ENCODE results near the gene SCUBE1. TPM values are rescaled to one million over a fixed set of nuclear protein-coding genes. Genes with fewer than 3 reads are reported as not detected.
A peak's percentile ranks its signal among the peaks of the same experiment; 100 is the strongest.

The SCUBE1 gene
- total RNA-seq, 4 donors from 2014 or later = 0.28 to 3.7 (median 1.7) TPM

DNA sequence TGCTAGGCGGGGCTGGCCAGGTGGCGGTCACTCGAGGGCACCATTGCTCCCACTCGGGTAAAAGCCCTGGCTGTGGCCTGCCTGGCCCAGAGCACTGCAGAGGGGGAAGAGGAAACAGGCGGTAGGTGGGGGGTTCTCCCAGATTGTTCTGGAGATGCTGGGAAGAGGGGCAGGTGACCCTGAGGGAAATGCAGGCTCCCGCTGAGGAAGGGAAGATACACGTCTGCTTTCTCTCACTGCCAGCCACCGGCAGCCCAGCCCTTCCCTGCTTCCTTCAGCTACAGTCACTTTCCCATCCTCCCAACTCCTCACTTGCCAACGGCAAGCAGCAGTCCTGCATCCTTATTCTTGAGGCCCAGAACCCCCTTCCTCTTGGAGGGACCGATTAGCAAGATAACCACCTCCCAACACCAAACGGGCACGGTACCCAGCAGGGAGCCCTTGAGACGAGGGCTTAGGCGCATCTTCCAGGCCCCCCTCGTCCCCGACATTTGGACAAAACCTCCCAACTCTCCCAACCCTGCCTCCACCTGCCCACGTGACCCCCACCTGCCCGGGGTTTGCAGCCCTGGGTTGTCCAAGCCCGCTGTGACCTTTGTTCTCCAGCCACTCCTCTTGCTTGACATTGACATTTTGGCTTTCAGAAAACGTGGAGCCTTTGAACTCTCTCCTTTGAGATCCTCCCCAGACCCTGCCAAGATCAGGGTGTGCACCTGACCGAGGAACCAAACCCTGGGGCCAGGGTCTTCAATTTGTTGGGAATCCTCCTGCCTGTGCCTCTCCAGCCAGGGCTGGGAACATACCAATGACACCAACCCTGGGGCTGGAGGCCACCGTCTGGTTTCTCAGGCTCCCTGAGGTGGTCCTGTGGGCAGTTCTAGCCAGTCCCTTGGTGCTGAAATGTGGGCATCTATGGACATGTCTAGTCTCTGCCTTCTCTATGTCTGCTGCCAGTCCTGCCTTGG is 107.4 kb downstream of the SCUBE1 start:
- DNase-seq (ENCODE audit: low spot score) (no peak), ATAC-seq (ENCODE audit: low FRiP score) (no peak)
- TF ChIP-seq CTCF (IDR thresholded peaks at IDR 0.05) = no peak

DNA sequence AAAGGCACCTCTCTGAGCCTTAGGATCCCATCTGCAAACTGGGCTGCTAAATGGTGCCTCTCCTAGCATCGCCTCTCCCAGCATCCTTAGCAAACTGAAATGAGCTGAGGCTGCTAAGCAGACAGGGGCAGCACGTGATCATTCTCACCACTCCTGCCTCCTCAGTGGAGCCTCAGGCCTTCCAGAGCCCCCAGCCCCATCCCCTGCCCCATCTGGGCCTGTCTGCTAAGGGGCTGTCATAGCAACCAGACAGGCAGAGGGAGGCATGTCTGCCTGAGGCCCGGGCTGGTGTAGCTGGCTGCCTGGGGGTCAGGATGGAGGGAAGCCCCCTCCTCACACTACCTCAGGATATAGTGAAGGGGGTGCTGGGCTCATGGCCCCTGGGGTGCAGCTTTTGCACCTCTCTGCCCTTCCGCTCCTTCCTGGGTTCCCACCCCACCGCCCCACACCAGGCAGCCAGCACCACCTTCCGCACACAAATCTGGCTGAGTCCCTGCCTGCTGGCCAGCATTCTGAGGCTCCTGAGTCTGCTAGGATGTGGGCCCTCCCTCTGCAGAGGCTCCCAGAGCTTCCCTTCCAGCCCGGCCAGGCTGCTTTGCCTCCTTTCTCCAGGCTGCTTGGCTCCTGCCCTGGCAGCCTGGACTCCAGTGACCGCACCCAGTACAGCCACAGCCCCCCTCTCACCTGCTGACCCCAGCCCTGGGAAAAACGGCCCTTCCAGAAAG is 108.7 kb downstream of the SCUBE1 start:
- ATAC-seq (ENCODE audit: low FRiP score) (no peak), DNase-seq (ENCODE audit: low spot score) (no peak)
- TF ChIP-seq CTCF (IDR thresholded peaks at IDR 0.05) = no peak

GRCh38 chr22:43233529-43233928 is 109.6 kb downstream of the SCUBE1 start:
- no peak for TF ChIP-seq CTCF (IDR thresholded peaks at IDR 0.05)
- ATAC-seq (ENCODE audit: low FRiP score) (no peak), DNase-seq (ENCODE audit: low spot score) (no peak)

- TF ChIP-seq CTCF (IDR thresholded peaks at IDR 0.05) = no peak
- DNase-seq (ENCODE audit: low spot score) = no peak
- ATAC-seq (ENCODE audit: low FRiP score) = no peak
Measured at GRCh38 chr22:43232445-43232844, 110.7 kb downstream of the SCUBE1 start.

DNA sequence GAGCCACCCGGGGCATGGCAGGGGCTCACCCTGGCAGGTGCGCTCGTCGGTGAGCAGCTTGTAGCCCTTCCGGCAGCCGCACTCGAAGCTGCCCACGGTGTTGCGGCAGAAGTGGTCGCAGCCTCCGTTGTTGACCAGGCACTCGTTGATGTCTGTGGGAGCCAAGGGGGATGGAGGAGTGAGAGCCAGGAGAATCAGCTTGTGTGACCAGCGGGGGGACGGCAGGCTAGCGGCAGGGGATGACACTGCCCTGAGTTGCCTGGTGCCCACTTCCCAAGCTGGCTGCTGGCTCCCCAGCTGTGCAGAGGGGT is 111.5 kb downstream of the SCUBE1 start:
- no peak for TF ChIP-seq CTCF (IDR thresholded peaks at IDR 0.05)
- no peak for ATAC-seq (ENCODE audit: low FRiP score)
- no peak for DNase-seq (ENCODE audit: low spot score)

DNA sequence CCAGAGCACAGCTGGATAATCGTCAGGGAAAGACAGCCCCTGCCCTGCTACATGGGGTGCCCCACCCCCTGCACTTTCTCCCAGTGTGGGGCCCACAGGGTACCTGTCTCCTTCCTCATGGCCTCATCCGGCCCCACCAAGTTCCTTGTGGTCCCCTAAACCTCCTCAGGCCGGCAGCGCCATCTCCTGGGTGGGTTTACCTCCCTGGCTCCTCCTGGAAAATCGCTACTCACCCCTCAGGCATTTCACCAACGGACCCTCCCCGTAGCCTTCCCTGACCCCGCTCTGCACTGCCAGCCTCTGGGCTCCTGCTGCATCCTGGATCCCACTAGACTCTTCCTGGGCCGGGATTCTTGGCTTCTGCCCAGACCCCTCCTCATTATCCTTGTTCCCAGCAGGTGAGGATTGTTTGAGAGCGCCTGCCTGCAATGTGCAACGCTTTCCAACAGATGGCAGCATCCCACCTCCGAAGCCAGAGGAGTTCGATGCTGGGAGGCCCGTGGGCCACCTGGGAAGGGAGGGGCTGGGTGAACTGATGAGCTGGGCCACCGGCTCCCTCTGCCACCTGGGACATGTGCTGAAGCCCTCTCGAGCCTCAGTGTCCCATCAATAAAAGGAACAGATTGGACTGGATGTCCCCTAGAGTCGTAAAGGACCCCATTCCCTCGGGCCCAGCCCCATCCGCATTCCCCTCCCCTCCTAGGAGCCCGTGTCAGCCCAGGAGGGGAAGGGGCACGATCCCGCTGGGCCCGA is 112.0 kb downstream of the SCUBE1 start:
- ATAC-seq (ENCODE audit: low FRiP score) (peak; percentile 51), DNase-seq (ENCODE audit: low spot score) (peak; percentile 31)
- peak in 1 of 3 donors; percentile 63 for TF ChIP-seq CTCF (IDR thresholded peaks at IDR 0.05)

Data from omental fat pad (tissue), 4 donors.